D341Med (cell line): ENCODE data around the gene GPR137.
A peak's percentile ranks its signal among the peaks of the same experiment; 100 is the strongest.
"Not testable (repeated sequence)": the region's sequence is repeated elsewhere in the genome, so short reads cannot be mapped to it uniquely, and the experiment has no call there.

Source experiments
- DNase-seq: peaks from one replicate; pipeline ENCODE4 v3.0.0; 2012; ENCODE audit warnings: low spot score

Gene GPR137

DNA sequence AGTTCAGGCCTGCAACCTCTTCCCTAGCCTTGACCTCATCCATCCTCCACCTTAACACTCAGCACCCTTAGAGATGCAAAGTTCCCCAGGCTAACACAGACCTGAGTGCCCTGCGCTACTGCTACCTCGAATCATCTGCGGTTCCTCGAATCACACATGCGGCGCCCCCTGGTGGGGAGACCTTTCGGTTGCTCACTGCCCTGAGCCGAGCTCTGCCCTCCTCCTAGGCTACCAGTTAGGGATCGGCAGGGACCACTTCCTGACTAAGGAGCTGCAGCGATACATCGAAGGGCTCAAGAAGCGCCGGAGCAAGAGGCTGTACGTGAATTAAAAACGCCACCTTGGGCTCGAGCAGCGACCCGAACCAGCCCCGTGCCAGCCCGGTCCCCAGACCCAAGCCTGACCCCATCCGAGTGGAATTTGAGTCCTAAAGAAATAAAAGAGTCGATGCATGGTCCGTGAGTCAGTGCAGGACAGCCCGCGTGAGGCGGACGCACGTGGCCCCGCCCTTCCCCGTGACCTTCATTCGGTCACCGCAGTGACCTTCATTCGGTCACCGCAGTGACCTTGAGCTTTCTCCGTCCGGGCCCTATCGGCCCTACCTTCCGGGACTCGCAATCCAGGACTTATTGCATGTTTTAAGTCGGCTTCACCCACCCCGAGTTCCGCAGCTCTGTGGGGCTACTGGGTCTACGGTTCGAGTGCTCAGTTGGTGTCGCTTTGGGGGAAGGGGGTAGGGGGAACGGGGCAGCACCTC is 18.8 kb downstream of the GPR137 start:
- peak; percentile 81 for DNase-seq

GRCh38 chr11:64305075-64305690 is 19.5 kb downstream of the GPR137 start, which contains the start of gene ESRRA:
TSS of gene ESRRA (plus strand) at chr11:64305524. CDS start at chr11:64307180, 1,656 bp downstream.
- peak; percentile 99 for DNase-seq

DNA sequence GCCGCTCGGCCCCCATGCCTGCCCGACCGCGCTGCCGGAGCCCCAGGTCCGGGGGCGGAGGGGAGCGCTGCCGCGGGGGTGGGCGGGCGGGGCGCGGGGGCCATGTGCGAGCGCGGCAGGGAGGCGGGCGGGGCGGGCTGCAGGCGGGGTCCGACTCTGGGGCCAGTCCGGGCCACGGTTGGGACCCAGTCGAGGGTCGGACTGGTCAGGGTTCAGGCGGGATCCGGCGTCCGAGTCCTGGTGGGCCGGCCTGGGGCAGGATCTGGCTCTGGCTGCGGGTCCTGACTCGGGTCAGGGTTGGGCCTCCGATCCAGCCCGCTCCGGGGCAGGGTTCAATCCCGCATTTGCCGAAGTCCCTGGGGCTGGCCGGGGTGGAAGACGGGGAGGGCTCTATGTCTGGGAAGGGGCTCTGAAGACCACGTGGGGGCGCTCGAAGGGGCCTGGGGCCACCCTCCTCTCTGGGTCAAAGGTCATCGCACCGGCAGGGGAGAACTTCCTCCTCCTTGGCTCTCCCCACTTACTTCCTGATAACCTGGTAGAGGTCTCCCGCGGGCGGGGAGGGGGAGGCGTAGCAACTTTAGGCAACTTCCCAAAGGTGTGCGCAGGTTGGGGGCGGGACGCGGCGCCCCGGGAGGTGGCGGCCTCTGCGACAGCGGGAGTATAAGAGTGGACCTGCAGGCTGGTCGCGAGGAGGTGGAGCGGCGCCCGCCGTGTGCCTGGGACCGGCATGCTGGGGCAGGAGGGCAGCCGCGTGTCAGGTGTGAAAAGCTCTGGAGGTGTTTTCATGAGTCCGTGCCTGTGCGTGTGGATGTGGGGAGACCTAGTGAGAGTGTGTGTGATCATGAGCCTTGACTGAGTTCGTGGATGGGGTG is 20.3 kb downstream of the GPR137 start:
- DNase-seq = no peak

- no peak for DNase-seq
Measured at GRCh38 chr11:64306563-64306875, 20.9 kb downstream of the GPR137 start.

GRCh38 chr11:64306876-64307622 is 21.4 kb downstream of the GPR137 start:
- DNase-seq = no peak

DNA sequence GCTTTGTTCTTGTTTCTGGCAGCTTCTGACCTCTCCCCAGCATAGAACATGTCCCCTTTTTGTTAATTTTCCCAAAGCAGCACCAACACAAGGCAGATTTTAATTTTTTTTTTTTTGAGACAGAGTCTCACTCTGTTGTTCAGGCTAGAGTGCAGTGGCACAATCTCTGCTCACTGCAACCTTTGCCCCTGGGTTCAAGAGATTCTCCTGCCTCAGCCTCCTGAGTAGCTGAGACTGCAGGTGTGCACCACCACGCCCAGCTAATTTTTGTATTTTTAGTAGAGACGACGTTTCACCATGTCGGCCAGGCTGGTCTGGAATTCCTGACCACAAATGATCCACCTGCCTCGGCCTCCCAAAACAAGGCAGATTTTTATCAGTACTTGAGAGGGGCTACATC is 22.1 kb downstream of the GPR137 start:
- DNase-seq = not testable (repeated sequence)

- no peak for DNase-seq
Measured at GRCh38 chr11:64312947-64313346, 27.3 kb downstream of the GPR137 start.

DNA sequence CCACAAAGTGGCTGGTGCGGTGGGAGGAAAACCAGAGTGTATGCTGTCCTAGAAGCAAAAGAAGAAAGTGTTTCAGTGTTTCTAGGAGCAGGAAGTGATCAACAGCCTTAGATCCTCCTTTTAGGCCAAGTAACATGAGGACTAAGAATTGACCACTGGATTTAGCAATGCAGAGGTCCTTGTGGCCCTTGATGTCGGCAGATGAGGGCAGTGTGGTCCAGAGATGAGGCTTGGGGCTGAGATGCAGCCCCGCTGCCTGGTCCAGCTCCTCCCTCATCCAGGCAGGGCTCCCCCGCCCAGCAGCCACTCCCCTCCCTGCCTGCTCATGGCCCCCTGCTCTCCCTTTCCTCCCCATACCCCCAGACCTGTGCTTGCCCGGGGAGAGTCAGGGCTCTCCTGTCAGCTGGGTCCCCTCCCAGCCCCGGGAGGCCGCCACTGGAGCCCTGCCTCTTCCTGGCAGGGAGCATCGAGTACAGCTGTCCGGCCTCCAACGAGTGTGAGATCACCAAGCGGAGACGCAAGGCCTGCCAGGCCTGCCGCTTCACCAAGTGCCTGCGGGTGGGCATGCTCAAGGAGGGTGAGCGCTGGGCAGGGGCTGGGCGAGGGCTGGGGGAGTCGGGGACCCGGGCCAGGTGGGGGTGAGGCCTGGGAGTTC is 28.0 kb downstream of the GPR137 start:
- DNase-seq = no peak

DNA sequence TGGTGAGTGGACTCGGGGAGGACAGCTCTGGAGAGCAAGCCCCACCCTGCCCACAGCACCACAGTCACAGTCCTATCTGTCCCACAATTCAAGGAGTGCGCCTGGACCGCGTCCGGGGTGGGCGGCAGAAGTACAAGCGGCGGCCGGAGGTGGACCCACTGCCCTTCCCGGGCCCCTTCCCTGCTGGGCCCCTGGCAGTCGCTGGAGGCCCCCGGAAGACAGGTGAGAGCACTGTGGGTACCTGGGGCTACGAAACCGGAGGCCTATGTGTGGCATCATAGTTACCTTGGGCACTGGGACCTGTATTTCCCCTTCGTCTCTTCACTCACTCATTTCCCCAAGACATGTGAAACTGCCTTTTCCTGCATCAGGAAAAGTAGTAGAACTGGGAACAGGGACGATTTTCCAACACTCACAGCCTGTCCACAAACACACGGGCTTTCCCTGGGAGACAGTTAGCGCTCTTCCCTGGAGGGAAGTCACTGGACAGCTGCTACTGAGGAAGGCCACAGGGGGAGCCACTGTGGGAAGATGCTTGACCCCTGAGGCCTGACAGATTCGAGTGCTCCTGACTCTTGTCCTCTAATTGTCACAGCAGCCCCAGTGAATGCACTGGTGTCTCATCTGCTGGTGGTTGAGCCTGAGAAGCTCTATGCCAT is 28.6 kb downstream of the GPR137 start:
- no peak for DNase-seq

DNA sequence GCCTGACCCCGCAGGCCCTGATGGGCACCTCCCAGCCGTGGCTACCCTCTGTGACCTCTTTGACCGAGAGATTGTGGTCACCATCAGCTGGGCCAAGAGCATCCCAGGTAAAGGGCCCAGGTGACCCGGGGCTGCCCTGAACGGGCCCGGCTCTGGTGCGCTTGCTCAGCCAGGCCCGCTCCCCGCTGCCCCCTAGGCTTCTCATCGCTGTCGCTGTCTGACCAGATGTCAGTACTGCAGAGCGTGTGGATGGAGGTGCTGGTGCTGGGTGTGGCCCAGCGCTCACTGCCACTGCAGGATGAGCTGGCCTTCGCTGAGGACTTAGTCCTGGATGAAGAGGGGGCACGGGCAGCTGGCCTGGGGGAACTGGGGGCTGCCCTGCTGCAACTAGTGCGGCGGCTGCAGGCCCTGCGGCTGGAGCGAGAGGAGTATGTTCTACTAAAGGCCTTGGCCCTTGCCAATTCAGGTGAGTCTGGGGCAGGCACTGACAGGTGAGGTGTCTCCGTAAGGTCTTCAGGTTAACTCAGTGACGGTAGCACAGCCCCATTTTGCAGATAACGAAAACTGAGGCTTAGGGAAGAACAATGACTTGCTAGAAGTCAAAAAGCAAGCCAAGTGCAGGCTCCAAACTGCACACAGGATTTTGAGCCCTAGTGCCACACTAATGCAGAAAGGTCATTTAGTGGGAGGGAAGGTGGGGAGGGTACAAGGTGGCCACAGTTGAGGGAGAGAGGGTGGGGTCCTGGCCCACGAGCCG is 29.3 kb downstream of the GPR137 start:
- DNase-seq = no peak

GRCh38 chr11:64315667-64316526 is 30.2 kb downstream of the GPR137 start:
- not testable (repeated sequence) for DNase-seq

GRCh38 chr11:64316672-64317324 is 31.1 kb downstream of the GPR137 start:
- DNase-seq = peak; percentile 42

DNA sequence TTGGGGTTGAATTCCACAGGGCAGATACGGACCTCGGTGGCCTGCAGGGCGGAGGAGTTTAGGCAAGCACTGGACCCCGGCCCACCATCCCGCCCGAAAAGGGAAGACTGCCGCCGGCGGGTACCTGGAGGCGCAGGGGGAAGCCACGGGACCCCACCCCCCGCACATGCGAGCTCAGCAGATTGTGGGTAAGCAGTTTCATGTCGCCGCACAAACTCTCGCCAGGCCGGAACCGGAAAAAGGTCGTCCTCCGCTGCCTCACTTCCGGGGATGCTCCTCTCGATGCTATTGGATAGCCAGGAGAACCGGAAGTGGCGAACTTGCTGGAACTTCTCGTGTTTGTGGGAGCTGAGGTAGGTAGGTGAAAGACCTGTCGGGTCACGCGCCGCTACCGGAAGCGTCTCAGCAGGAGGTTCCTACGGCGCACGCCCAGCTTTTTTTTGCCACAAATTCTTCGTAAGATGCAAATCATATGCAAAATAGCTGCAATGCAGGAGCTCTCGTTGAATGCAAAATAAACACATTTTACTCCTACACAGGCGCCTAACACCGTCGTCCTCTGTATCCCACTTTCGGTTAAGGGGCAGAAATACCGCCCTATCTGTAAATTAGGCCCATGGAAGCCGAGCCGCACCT is 31.8 kb downstream of the GPR137 start, which contains the start of gene TRMT112:
TRMT112 (minus strand) TSS at position 235 of the 636 bp plus-strand sequence; CDS start at position 202, 33 bp downstream.
- peak; percentile 86 for DNase-seq

GRCh38 chr11:64317961-64318765 is 32.5 kb downstream of the GPR137 start, which contains the start of gene PRDX5:
TSS of gene PRDX5 (plus strand) at chr11:64318121. CDS start at chr11:64318216, 95 bp downstream.
- peak; percentile 97 for DNase-seq

GRCh38 chr11:64318766-64319761 is 33.4 kb downstream of the GPR137 start:
- DNase-seq = no peak

GRCh38 chr11:64320556-64320955 is 34.9 kb downstream of the GPR137 start:
- DNase-seq = no peak
